H9 (cell line): Measurements from ENCODE around the gene SETD3. TPM values are rescaled to one million over a fixed set of nuclear protein-coding genes. Genes with fewer than 3 reads are reported as not detected.

ENCODE experiments used
- DNase-seq: peaks from one replicate; pipeline ENCODE4 v3.0.0-alpha.2; 2017
- H2AFZ ChIP-seq: one replicate; pipeline ENCODE4 v1.6.1; 2013; ENCODE audit warnings: mild to moderate bottlenecking, low read length, control low read depth, moderate library complexity
- H2AK5ac ChIP-seq: 2 replicates; pipeline ENCODE4 v1.6.1; 2013; ENCODE audit warnings: low read length, control low read depth, mixed read lengths; ENCODE audit not compliant: insufficient read length
- H2BK120ac ChIP-seq: one replicate; pipeline ENCODE4 v1.6.1; 2013; ENCODE audit warnings: low read depth, mild to moderate bottlenecking, low read length, control low read depth, inconsistent platforms; ENCODE audit not compliant: poor library complexity, severe bottlenecking
- H2BK12ac ChIP-seq: 2 replicates; pipeline ENCODE4 v1.6.1; 2013; ENCODE audit warnings: low read length, control low read depth, mixed read lengths, low read depth; ENCODE audit not compliant: insufficient read length
- H2BK15ac ChIP-seq: 2 replicates; pipeline ENCODE4 v1.6.1; 2013; ENCODE audit warnings: low read depth, low read length, control low read depth
- H2BK20ac ChIP-seq: one replicate; pipeline ENCODE4 v1.6.1; 2013; ENCODE audit warnings: low read depth, mild to moderate bottlenecking, low read length, control low read depth, inconsistent platforms; ENCODE audit not compliant: poor library complexity, severe bottlenecking
- H2BK5ac ChIP-seq: 2 replicates; pipeline ENCODE4 v1.6.1; 2013; ENCODE audit warnings: low read length, control low read depth, mixed read lengths; ENCODE audit not compliant: insufficient read length
- H3K14ac ChIP-seq: 2 replicates; pipeline ENCODE4 v1.6.1; 2013; ENCODE audit warnings: low read length, control low read depth; ENCODE audit not compliant: insufficient read depth
- H3K18ac ChIP-seq: 2 replicates; pipeline ENCODE4 v1.6.1; 2013; ENCODE audit warnings: low read depth, mild to moderate bottlenecking, mixed read lengths, low read length, control low read depth; ENCODE audit not compliant: insufficient read length
- H3K23ac ChIP-seq: 2 replicates; pipeline ENCODE4 v1.6.1; 2013; ENCODE audit warnings: low read length, control low read depth, mixed read lengths, low read depth; ENCODE audit not compliant: insufficient read length
- H3K23me2 ChIP-seq: 2 replicates; pipeline ENCODE4 v1.6.1; 2013; ENCODE audit warnings: low read depth, mild to moderate bottlenecking, mixed read lengths, low read length, control low read depth; ENCODE audit not compliant: insufficient read length, poor library complexity, severe bottlenecking
- H3K27ac ChIP-seq: 2 replicates; pipeline ENCODE4 v1.5.1; 2013; ENCODE audit warnings: low read length, control low read depth, mixed read lengths, low read depth; ENCODE audit not compliant: insufficient read length
- H3K27me3 ChIP-seq: 2 replicates; pipeline ENCODE4 v1.6.1; 2013; ENCODE audit warnings: low read length, control low read depth, inconsistent platforms; ENCODE audit not compliant: insufficient read depth
- H3K4ac ChIP-seq: 2 replicates; pipeline ENCODE4 v1.6.1; 2013; ENCODE audit warnings: low read depth, mild to moderate bottlenecking, control low read depth, inconsistent platforms, low read length, moderate library complexity
- H3K4me1 ChIP-seq: 2 replicates; pipeline ENCODE4 v1.6.1; 2013; ENCODE audit warnings: low read length, control low read depth, inconsistent platforms; ENCODE audit not compliant: insufficient read depth
- H3K4me2 ChIP-seq: 2 replicates; pipeline ENCODE4 v1.6.1; 2013; ENCODE audit warnings: low read length, control low read depth, mixed read lengths; ENCODE audit not compliant: insufficient read length, insufficient read depth
- H3K56ac ChIP-seq: 2 replicates; pipeline ENCODE4 v1.6.1; 2013; ENCODE audit warnings: low read depth, mild to moderate bottlenecking, mixed read lengths, low read length, control low read depth; ENCODE audit not compliant: insufficient read length
- H3K79me1 ChIP-seq: 2 replicates; pipeline ENCODE4 v1.6.1; 2013; ENCODE audit warnings: low read depth, mild to moderate bottlenecking, moderate library complexity, low read length, control low read depth, inconsistent platforms; ENCODE audit not compliant: insufficient read depth, poor library complexity, severe bottlenecking
- H3K79me2 ChIP-seq: 2 replicates; pipeline ENCODE4 v1.6.1; 2013; ENCODE audit warnings: low read length, control low read depth, inconsistent platforms; ENCODE audit not compliant: insufficient read depth
- H3K9ac ChIP-seq: 2 replicates; pipeline ENCODE4 v1.6.1; 2013; ENCODE audit warnings: low read length, control low read depth, mixed read lengths; ENCODE audit not compliant: insufficient read length; ENCODE audit errors: extremely low read depth
- H3K9me3 ChIP-seq: one replicate; pipeline ENCODE4 v1.6.1; 2013; ENCODE audit warnings: low read depth, low read length, inconsistent platforms; ENCODE audit not compliant: control insufficient read depth
- H3T11ph ChIP-seq: one replicate; pipeline ENCODE4 v1.6.1; 2013; ENCODE audit warnings: mild to moderate bottlenecking, low read length, control low read depth, inconsistent platforms
- H4K20me1 ChIP-seq: one replicate; pipeline ENCODE4 v1.6.1; 2013; ENCODE audit not compliant: control insufficient read depth, insufficient read length, insufficient read depth
- H4K5ac ChIP-seq: 2 replicates; pipeline ENCODE4 v1.6.1; 2013; ENCODE audit warnings: low read depth, mild to moderate bottlenecking, mixed read lengths, low read length, control low read depth; ENCODE audit not compliant: insufficient read length
- H4K8ac ChIP-seq: replicated peaks from 2 replicates; pipeline ENCODE4 v1.6.1; 2013; ENCODE audit warnings: low read length, control low read depth, mixed read lengths, low read depth; ENCODE audit not compliant: insufficient read length
- H4K91ac ChIP-seq: 2 replicates; pipeline ENCODE4 v1.6.1; 2013; ENCODE audit warnings: low read depth, mild to moderate bottlenecking, moderate library complexity, mixed read lengths, low read length, control low read depth; ENCODE audit not compliant: insufficient read length
- H3K27ac Mint-ChIP-seq, 3 experiments: 2 replicates in 2 of 3; 3 replicates in 1 of 3; pipeline ENCODE4 v1.8.0; 2020 to 2021; ENCODE audit warnings: mixed read lengths in 3 of 3, mild to moderate bottlenecking in 1 of 3, moderate library complexity in 1 of 3
- H3K27me3 Mint-ChIP-seq: 2 replicates; pipeline ENCODE4 v1.8.0; 2021; ENCODE audit warnings: low read depth, mild to moderate bottlenecking, moderate library complexity, mixed read lengths
- H3K36me3 Mint-ChIP-seq, 3 experiments: 2 replicates in 2 of 3; 3 replicates in 1 of 3; pipeline ENCODE4 v1.8.0; 2020 to 2021; ENCODE audit warnings: low read depth in 3 of 3, mixed read lengths in 3 of 3; ENCODE audit not compliant: insufficient read depth in 1 of 3
- H3K4me1 Mint-ChIP-seq, 2 experiments: 2 replicates each; pipeline ENCODE4 v1.8.0; 2020; ENCODE audit warnings: mixed read lengths in 2 of 2
- H3K4me3 Mint-ChIP-seq, 2 experiments: 2 replicates in 1 of 2; 3 replicates in 1 of 2; pipeline ENCODE4 v1.8.0; 2020 to 2021; ENCODE audit warnings: mild to moderate bottlenecking in 2 of 2, mixed read lengths in 2 of 2, moderate library complexity in 1 of 2
- H3K9me3 Mint-ChIP-seq, 2 experiments: 2 replicates in 1 of 2; 3 replicates in 1 of 2; pipeline ENCODE4 v1.8.0; 2020; ENCODE audit warnings: mild to moderate bottlenecking in 2 of 2, mixed read lengths in 2 of 2, moderate library complexity in 1 of 2
- WGBS: extraction: QIAGEN DNeasy Blood & Tissue Kit; methylation state at CpG from one replicate; pipeline ENCODE4 v1.1.7; 2013; ENCODE audit warnings: missing lambda C conversion rate, low lambda C conversion rate, mixed read lengths; ENCODE audit not compliant: insufficient read length; ENCODE audit errors: extremely low coverage; 5-methylcytosine and 5-hydroxymethylcytosine counted together
- total RNA-seq: library from RNA; stranded (reverse); gene quantifications from 2 replicates; pipeline ENCODE4 v1.2.1, GENCODE V29; 2021
- TF ChIP-seq, protein P1 (sequence below): fragments of 200-600 bp; sonication (generic); conservative IDR thresholded peaks from 3 replicates; pipeline ENCODE4 v1.8.0; 2021; ENCODE audit warnings: antibody characterized with exemption, mild to moderate bottlenecking

Gene SETD3
- total RNA-seq, 1 experiment from 2014 or later = 56.7 TPM

DNA sequence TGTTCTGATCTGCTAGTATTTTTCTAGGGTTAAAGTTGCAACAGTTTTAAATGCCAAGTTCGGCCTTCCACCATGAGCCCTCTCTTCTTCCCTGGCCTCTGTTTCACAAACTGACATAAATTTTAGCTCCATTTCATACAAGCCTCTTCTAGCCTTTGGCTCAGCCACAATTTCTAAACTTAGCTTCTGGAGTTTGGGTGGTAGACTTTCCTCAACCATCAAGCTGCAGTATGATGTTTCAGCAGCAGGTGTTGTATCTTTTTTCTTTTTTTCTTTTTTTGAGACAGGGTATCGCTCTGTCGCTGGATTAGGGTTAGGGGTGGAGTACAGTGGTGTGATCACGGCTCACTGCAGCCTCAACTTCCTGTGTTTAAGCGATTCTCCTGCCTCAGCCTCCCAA, 29.4 kb downstream of the SETD3 start:
- H4K91ac ChIP-seq = no peak overlapping the region
- H3K27me3 Mint-ChIP-seq = no peaks in the 10 kb centered on the region
- H3K4me3 Mint-ChIP-seq = no peak overlapping the region
- H3K4ac ChIP-seq = no peak overlapping the region
- H3T11ph ChIP-seq = no peak overlapping the region
- DNase-seq = no peak
- no peak overlapping the region for H2BK120ac ChIP-seq
- no peak overlapping the region for H4K5ac ChIP-seq
- no peak overlapping the region for H3K27ac Mint-ChIP-seq
- H3K14ac ChIP-seq = no peak overlapping the region
- TF ChIP-seq, protein P1, sequence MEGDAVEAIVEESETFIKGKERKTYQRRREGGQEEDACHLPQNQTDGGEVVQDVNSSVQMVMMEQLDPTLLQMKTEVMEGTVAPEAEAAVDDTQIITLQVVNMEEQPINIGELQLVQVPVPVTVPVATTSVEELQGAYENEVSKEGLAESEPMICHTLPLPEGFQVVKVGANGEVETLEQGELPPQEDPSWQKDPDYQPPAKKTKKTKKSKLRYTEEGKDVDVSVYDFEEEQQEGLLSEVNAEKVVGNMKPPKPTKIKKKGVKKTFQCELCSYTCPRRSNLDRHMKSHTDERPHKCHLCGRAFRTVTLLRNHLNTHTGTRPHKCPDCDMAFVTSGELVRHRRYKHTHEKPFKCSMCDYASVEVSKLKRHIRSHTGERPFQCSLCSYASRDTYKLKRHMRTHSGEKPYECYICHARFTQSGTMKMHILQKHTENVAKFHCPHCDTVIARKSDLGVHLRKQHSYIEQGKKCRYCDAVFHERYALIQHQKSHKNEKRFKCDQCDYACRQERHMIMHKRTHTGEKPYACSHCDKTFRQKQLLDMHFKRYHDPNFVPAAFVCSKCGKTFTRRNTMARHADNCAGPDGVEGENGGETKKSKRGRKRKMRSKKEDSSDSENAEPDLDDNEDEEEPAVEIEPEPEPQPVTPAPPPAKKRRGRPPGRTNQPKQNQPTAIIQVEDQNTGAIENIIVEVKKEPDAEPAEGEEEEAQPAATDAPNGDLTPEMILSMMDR = no peak
- no peak overlapping the region for H2BK15ac ChIP-seq
- no peak overlapping the region for H3K56ac ChIP-seq
- H2BK12ac ChIP-seq = no peak overlapping the region
- H3K23me2 ChIP-seq = no peaks in the 10 kb centered on the region
- no peaks in the 10 kb centered on the region for H4K20me1 ChIP-seq
- H3K27me3 ChIP-seq = no peaks in the 10 kb centered on the region
- no peak overlapping the region for H3K27ac ChIP-seq
- H3K9me3 Mint-ChIP-seq = no peaks in the 10 kb centered on the region
- H2BK20ac ChIP-seq = no peak overlapping the region
- H3K79me2 ChIP-seq = no peaks in the 10 kb centered on the region
- no peak overlapping the region for H2BK5ac ChIP-seq
- H2AK5ac ChIP-seq = no peak overlapping the region
- WGBS = no CpG with 5 or more reads among the region's 5 CpGs
- no peak overlapping the region for H3K4me2 ChIP-seq
- H3K36me3 Mint-ChIP-seq = peaks cover 22 to 50% (median 42%) of the 10 kb centered on the region in 3 experiments; a peak in 6 of 7 replicates
- no peaks in the 10 kb centered on the region for H3K79me1 ChIP-seq
- H2AFZ ChIP-seq = no peak overlapping the region
- H3K18ac ChIP-seq = no peak overlapping the region
- H3K23ac ChIP-seq = no peak overlapping the region
- H4K8ac ChIP-seq = no peak overlapping the region
- H3K9ac ChIP-seq = no peak overlapping the region
- H3K4me1 Mint-ChIP-seq = no peaks in the 10 kb centered on the region
- H3K9me3 ChIP-seq = no peaks in the 10 kb centered on the region
- no peaks in the 10 kb centered on the region for H3K4me1 ChIP-seq
